GM21526 (cell line): ENCODE measurements around the gene CHRD.
"Not testable (repeated sequence)": the region's sequence is repeated elsewhere in the genome, so short reads cannot be mapped to it uniquely, and the experiment has no call there.

Source experiments
- ATAC-seq: cut with Tn5 transposase; IDR thresholded peaks from one replicate; pipeline ENCODE4 v1.9.1; 2021; ENCODE audit warnings: moderate library complexity; ENCODE audit not compliant: unreplicated experiment, low FRiP score

CHRD gene

GRCh38 chr3:184379358-184380184 lies at the start of gene CHRD:
TSS of gene CHRD (plus strand) at chr3:184380054. CDS start at chr3:184380319, 265 bp downstream.
- ATAC-seq = no peak

DNA sequence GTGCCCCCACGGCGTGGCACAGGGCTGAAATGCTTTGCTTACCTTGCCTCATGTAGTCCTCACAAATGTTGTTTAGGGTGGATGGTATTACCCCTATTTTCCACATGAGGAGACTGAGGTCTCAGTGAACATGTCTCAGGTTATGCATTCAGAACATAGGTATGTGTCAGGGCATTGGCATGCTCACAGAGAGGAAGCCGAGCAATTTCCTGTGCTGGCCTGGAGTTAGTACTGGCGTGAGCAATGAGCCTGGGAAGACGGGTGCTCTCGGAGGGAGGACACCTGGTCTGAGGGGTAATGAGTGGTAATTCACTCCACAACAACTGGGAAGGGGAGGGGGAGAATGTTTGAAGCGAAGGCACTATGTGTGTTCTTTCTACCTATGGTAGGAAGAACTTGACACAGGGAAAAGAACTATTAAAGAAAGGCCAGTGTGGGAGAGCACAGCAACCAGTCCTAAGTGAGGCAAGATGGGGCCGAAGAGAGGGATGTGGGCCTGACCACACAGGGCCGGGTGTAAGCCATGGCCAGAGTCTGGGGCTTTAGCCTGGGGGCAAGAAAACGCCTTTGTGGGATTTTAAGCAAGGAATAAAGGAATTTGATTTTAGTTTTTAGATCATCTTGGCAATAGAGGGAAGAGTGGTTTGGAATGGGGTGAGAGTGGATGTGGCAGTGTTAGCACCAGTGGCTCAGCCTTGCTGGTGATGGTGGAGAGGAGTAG lies 47.3 kb upstream of the CHRD start:
- ATAC-seq = no peak

- no peak for ATAC-seq
Measured at GRCh38 chr3:184333190-184333589, 46.7 kb upstream of the CHRD start.

DNA sequence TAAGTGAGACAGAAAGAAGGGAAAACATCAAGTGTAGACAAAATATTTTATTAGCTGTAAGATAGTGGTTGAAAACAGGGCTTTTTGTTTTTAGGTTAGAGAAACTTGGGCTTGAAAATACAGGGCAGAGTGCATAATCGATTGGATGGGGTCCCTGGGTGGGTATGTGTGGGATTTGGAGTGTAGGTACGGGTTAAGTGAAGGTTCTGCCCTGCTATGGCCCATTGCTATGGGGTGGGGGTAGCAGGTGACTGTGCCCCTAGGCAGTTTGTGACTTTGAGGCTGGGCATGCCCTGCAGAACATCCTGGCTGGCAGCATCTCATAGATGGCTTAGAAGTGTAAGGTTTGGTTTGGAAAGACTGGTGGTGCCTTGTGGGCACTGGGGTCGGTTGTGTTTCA lies 46.2 kb upstream of the CHRD start:
- no peak for ATAC-seq

GRCh38 chr3:184334470-184335158 lies 45.2 kb upstream of the CHRD start:
- no peak for ATAC-seq

- ATAC-seq = no peak
Measured at GRCh38 chr3:184335291-184335660, 44.6 kb upstream of the CHRD start.

GRCh38 chr3:184335661-184336546 lies 44.0 kb upstream of the CHRD start:
- ATAC-seq = peak; percentile 71

GRCh38 chr3:184336547-184337398 lies 43.1 kb upstream of the CHRD start:
- no peak for ATAC-seq

DNA sequence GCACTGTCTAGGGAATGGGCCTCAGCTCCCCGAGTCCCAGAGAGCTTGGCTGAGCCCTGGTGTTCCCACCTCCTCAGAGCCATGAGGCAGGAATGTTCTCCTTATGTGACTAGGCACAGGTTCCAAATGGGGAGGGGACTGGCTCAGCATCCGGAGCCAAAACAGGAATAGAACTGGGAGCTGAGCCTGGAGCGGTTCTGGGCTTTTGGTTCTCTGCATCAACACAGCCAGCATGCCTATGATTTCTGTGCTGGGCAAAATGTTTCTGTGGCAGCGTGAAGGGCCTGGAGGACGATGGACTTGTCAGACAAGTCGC lies 42.5 kb upstream of the CHRD start, which contains the start of gene FAM131A:
FAM131A (plus strand) TSS at position 202 of the 316 bp plus-strand sequence; CDS start at position 233, 31 bp downstream.
- ATAC-seq = no peak

- ATAC-seq = no peak
Measured at GRCh38 chr3:184337981-184338380, 41.9 kb upstream of the CHRD start.

DNA sequence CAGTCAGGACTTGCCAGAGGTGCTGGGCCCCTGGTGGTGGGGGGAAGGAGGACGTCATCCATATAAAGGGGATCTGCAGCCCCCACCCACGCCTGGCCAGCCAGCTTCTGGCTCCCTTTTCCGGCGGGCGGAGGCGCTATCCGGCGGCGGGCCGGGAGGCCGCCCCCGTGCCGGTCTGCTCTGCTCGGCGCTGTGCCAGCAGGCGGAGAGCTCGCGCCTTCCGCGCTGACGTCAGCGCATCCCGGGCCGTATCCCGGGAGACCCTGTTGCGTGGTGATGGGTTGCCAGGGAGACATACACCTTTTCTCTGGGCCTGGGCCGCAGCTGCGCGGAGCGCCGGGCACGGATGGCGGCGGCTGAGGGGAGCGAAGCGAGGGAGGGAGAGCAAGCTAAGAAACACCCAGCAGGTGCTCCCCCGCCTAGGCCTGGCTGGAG lies 41.3 kb upstream of the CHRD start:
- no peak for ATAC-seq

DNA sequence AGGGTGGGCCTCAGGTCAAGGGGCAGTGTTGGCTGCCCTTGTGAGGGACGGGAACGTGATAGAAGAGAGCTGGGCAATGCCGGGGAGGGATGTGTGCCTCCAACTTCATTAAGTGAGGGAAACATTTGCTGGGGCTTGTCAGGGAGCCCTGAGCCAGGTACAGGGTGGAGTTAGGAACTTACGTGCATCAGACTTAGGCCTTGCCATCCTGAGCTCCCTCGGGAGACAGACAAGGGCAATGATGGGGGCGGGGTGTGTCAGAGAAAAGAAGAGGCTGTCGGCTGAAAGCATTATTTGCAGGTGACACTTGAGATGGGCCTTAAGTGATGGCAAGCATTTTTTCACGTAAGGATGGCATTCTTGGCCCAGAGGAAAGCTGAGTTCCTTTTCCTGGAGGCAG lies 40.9 kb upstream of the CHRD start:
- no peak for ATAC-seq

GRCh38 chr3:184339451-184340135 lies 40.3 kb upstream of the CHRD start:
- ATAC-seq = not testable (repeated sequence)

DNA sequence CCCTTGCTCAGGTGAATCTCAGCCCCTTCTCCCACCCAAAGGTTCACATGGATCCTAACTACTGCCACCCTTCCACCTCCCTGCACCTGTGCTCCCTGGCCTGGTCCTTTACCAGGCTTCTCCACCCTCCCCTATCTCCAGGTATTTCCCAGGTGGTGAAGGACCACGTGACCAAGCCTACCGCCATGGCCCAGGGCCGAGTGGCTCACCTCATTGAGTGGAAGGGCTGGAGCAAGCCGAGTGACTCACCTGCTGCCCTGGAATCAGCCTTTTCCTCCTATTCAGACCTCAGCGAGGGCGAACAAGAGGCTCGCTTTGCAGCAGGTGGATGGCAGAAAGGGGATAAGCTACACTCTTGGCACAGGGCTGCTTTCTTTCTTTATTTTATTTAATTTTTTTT lies 37.9 kb upstream of the CHRD start:
- ATAC-seq = no peak

DNA sequence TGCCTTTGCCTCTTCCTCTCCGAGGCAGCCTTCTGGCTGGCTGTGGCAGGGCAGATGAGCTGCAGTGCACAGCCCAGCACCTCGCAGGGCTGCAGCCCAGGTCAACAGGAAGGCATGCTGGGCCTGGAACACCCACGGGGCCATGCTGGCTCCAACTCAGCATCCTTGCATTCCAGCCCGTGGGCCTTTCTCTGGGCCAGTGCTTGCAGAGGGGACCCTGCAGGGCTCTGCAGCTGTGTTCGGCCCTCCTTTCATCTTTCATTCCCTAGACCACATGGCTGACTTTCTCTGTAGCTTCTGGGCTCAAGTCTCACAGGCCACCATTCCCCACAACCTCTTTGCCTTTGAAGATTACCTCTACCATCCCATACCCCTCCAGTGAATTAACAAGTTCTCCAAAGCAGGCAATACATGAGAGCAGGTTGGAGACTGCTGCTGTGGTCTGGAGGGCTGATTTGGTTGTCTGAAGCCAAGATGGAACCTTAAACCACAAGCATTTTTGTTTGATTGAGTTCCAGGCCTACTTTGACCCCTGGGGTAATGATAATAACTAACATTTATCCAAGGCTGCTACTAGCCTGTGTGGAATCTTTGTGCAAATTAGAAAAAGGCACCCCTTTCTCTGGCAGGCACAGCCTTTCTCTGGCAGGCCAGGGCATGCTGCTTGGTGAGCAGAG lies 36.5 kb upstream of the CHRD start:
- ATAC-seq = no peak

DNA sequence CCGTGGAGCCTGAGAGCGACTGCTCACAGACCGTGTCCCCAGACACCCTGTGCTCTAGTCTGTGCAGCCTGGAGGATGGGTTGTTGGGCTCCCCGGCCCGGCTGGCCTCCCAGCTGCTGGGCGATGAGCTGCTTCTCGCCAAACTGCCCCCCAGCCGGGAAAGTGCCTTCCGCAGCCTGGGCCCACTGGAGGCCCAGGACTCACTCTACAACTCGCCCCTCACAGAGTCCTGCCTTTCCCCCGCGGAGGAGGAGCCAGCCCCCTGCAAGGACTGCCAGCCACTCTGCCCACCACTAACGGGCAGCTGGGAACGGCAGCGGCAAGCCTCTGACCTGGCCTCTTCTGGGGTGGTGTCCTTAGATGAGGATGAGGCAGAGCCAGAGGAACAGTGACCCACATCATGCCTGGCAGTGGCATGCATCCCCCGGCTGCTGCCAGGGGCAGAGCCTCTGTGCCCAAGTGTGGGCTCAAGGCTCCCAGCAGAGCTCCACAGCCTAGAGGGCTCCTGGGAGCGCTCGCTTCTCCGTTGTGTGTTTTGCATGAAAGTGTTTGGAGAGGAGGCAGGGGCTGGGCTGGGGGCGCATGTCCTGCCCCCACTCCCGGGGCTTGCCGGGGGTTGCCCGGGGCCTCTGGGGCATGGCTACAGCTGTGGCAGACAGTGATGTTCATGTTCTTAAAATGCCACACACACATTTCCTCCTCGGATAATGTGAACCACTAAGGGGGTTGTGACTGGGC lies 35.1 kb upstream of the CHRD start:
- no peak for ATAC-seq

- no peak for ATAC-seq
Measured at GRCh38 chr3:184345317-184346144, 34.3 kb upstream of the CHRD start.
